Measurements from ENCODE around the gene TLCD5. TPM values are rescaled to one million over a fixed set of nuclear protein-coding genes. Genes with fewer than 3 reads are reported as not detected.

Gene TLCD5
- polyA plus RNA-seq, 2 donors: 0.55 to 0.76 TPM

DNA sequence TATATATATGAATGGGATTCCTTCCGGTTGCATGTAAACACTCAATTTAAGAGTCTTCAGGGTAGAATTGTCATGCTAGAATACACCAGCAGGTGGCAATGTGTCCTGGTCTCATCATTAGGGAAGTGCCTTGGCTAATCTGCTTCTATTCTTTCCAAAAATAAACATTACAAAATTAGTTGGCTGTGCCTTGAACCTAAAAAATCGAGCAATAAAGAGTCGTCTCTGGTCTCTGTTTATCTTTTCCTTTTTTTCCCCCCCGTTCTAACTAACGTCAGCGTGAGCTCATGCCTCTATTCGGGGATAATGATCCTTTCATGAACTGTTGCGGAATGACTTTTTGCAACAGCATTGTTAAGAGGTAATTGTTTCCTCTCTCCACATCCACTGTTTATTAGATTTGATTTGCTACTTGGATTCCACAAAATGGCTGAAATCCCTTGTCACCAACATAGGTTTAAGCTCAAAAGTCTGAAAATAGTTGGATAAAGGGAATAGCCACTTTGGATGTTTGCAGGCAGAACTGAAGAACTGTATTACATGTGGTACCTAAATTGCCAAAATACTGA, 9.9 kb downstream of the TLCD5 start:
- Histone ChIP-seq H3K27ac (ENCODE audit: low read depth in 2 of 2, low read length in 1 of 2) (peak overlapping the region; percentile 22 to 95), H3K4me1 (ENCODE audit: control insufficient read depth in 2 of 2, insufficient read depth in 2 of 2, low read length in 1 of 2) (peaks cover 0 to 8% of the 10 kb centered on the region in 2 donors), H3K36me3 (ENCODE audit: control insufficient read depth in 2 of 2, insufficient read depth in 2 of 2, low read length in 1 of 2) (peaks cover 0 to 4% of the 10 kb centered on the region in 2 donors), H3K4me3 (ENCODE audit: low read depth in 1 of 2, low read length in 2 of 2) (peak overlapping the region in 1 of 2 donors; percentile 99), H3K9me3 (ENCODE audit: control insufficient read depth in 2 of 2, insufficient read depth in 1 of 2, low read depth in 1 of 2, low read length in 1 of 2) (no peaks in the 10 kb centered on the region), H3K27me3 (ENCODE audit: control insufficient read depth in 1 of 2, insufficient read depth in 2 of 2, low read length in 2 of 2) (no peaks in the 10 kb centered on the region)
- WGBS, 2 donors: 1% methylated on average over 8 of the region's 8 CpGs

DNA sequence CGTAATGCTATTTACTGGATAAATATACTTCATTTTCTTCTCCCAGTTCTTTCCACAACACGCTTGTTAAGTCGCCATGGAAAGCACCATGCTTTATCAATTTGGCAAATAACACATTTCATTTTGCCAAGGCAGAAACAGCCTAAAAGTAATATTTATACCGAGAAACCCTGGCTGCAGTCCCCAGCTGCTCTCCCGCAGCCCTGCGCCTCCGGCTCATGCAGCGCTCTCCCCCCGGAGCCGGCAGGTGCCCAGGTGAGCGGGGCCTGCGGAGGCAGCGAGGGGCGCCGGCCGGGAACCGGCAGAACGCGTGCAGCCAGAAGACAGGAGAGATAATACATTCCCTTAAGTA, 10.4 kb downstream of the TLCD5 start:
- WGBS, 2 donors: 0 to 1% methylated on average over 19 of the region's 19 CpGs
- H3K4me3 ChIP-seq (ENCODE audit: low read depth in 1 of 2, low read length in 2 of 2): peak overlapping the region; percentile 90 to 99
- no peaks in the 10 kb centered on the region for H3K27me3 ChIP-seq (ENCODE audit: control insufficient read depth in 1 of 2, insufficient read depth in 2 of 2, low read length in 2 of 2)
- peak overlapping the region; percentile 95 for H3K27ac ChIP-seq (ENCODE audit: low read depth in 2 of 2, low read length in 1 of 2)
- H3K36me3 ChIP-seq (ENCODE audit: control insufficient read depth in 2 of 2, insufficient read depth in 2 of 2, low read length in 1 of 2): no peaks in the 10 kb centered on the region
- H3K9me3 ChIP-seq (ENCODE audit: control insufficient read depth in 2 of 2, insufficient read depth in 1 of 2, low read depth in 1 of 2, low read length in 1 of 2): no peaks in the 10 kb centered on the region
- H3K4me1 ChIP-seq (ENCODE audit: control insufficient read depth in 2 of 2, insufficient read depth in 2 of 2, low read length in 1 of 2): peaks cover 0 to 8% of the 10 kb centered on the region in 2 donors

DNA sequence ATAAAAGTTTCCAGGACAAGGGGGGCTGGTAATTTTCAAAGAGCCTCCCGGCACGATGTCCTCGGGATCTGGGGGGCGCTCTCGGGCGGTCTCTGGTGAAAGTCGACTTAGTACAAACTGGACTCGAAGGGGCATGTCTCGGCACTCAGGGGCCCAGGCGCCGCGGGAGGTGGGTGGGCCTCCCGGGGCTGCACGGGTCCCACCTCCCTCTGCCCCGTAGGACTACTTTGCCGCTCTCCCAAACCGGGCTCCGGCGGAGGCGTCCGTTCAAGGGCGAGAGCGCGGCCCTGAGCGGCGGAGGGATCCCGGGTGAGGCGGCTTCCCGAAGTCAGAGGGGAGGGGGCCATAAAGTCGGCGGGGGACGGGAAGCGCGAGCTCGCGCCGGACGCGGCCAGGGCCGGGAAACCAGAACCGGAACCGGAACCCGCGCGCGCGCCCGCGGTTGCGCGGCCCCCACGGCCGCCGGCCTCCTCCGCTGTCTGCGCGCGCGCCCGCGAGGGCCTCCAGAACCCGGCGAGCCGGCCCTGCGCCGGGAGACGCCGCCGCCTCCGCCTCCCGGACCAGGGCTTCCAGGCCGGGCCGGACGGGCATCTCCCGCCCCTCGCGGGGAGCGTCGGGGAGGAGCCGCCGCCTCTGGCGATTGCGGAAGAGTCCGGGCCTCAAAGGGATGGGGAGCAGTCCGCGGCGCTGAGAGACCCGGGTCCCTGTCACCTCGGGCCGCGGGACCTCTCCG, 11.0 kb downstream of the TLCD5 start, which contains the start of gene ARHGEF12:
ARHGEF12 (plus strand) TSS at position 506 of the 733 bp plus-strand sequence. CDS start 831 bp downstream, outside the sequence.
- 0% methylated on average over 90 to 92 of the region's 92 CpGs for whole genome bisulfite sequencing, 2 donors
- Histone ChIP-seq H3K27me3 (ENCODE audit: control insufficient read depth in 1 of 2, insufficient read depth in 2 of 2, low read length in 2 of 2) (no peaks in the 10 kb centered on the region), H3K4me1 (ENCODE audit: control insufficient read depth in 2 of 2, insufficient read depth in 2 of 2, low read length in 1 of 2) (peaks cover 0 to 6% of the 10 kb centered on the region in 2 donors)

DNA sequence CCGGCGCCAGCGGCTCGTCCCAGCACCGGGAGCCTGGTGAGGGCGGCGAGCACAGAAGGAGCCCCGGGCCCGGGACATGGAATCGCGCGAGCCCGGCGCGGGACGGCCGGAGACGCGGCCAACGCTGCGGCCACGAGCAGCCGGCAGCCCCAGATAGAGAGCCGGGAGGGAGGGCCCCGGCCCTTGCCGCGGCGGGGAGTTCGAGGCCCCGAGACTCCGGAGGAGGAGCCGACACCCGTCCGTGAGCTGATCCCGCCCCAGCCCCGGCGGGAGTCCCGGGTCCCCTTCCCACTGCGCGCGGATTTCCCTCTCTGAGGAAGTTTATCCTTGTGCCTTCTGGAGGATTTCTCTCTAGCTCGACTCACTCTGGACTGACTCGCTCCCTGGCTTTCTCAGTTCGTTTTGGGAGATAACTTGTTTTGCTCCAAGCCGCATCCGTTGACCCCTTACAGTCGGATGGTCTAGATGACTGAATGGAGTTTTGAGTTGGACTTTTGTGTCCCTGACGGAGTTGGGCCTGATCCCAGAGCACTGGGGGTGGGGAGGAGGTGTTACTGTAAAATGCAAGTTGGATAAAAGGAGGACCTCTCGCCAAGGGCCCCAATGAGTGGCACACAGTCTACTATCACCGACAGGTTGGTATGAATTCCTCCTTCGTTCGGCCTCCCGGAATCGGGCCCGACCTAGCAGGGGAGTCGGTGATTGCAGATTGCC, 11.7 kb downstream of the TLCD5 start:
- Histone ChIP-seq H3K4me1 (ENCODE audit: control insufficient read depth in 2 of 2, insufficient read depth in 2 of 2, low read length in 1 of 2) (peaks cover 0 to 2% of the 10 kb centered on the region in 2 donors), H3K4me3 (ENCODE audit: low read depth in 1 of 2, low read length in 2 of 2) (peak overlapping the region; percentile 90 to 99), H3K36me3 (ENCODE audit: control insufficient read depth in 2 of 2, insufficient read depth in 2 of 2, low read length in 1 of 2) (no peaks in the 10 kb centered on the region), H3K27me3 (ENCODE audit: control insufficient read depth in 1 of 2, insufficient read depth in 2 of 2, low read length in 2 of 2) (no peaks in the 10 kb centered on the region), H3K27ac (ENCODE audit: low read depth in 2 of 2, low read length in 1 of 2) (peak overlapping the region; percentile 95), H3K9me3 (ENCODE audit: control insufficient read depth in 2 of 2, insufficient read depth in 1 of 2, low read depth in 1 of 2, low read length in 1 of 2) (no peaks in the 10 kb centered on the region)
- 0% methylated on average over 41 to 56 of the region's 56 CpGs for WGBS, 2 donors

More for the DNA sequence above, 11.0 kb downstream of the TLCD5 start, which contains the start of gene ARHGEF12:
- Histone ChIP-seq H3K4me3 (ENCODE audit: low read depth in 1 of 2, low read length in 2 of 2) (peak within 1 kb of the TSS; percentile 90 to 99), H3K27ac (ENCODE audit: low read depth in 2 of 2, low read length in 1 of 2) (peak within 1 kb of the TSS; percentile 95), H3K36me3 (ENCODE audit: control insufficient read depth in 2 of 2, insufficient read depth in 2 of 2, low read length in 1 of 2) (no peaks in the 10 kb centered on the region), H3K9me3 (ENCODE audit: control insufficient read depth in 2 of 2, insufficient read depth in 1 of 2, low read depth in 1 of 2, low read length in 1 of 2) (no peaks in the 10 kb centered on the region)

DNA sequence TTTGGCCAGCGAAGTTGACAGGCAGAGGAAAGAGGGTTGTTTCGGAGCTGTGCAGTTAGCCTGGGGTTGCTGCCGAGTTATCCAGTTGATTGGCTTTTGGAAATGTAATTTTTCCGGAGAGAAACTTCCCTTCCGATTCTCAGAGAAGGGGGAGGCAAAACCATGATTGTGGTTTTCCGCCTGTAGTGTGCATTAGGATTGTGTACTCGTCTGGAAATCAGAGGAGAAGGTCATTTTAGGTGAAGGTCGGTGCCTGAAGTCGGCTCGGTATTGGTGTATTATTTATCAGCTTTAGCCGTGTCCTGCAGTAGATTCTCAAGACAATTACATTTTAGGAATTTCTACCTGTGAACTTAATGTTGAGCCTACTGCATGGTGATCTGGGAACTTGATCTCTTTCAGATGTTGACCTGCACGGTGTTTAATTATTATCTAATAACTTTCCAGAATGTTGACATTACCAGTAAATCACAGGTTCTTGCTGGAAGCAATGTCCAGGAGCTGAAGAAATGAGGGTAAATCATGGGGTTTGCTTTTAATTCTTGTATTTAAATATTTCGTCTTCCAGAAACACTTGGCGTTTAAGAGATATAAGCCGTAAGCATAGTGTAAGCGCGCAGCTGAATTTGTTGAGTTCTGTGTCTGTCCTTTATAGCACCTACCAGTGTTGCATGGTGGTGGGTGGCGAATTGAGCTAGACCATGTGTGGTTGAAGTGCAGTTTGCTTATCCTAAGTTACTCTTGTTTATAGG, 12.4 kb downstream of the TLCD5 start:
- 8 to 11% methylated on average over 18 of the region's 18 CpGs for WGBS, 2 donors
- H3K27me3 ChIP-seq (ENCODE audit: control insufficient read depth in 1 of 2, insufficient read depth in 2 of 2, low read length in 2 of 2): no peaks in the 10 kb centered on the region
- no peaks in the 10 kb centered on the region for H3K4me1 ChIP-seq (ENCODE audit: control insufficient read depth in 2 of 2, insufficient read depth in 2 of 2, low read length in 1 of 2)
- H3K36me3 ChIP-seq (ENCODE audit: control insufficient read depth in 2 of 2, insufficient read depth in 2 of 2, low read length in 1 of 2): no peaks in the 10 kb centered on the region
- H3K27ac ChIP-seq (ENCODE audit: low read depth in 2 of 2, low read length in 1 of 2): peak overlapping the region; percentile 95
- H3K4me3 ChIP-seq (ENCODE audit: low read depth in 1 of 2, low read length in 2 of 2): peak overlapping the region; percentile 90 to 99
- no peaks in the 10 kb centered on the region for H3K9me3 ChIP-seq (ENCODE audit: control insufficient read depth in 2 of 2, insufficient read depth in 1 of 2, low read depth in 1 of 2, low read length in 1 of 2)

DNA sequence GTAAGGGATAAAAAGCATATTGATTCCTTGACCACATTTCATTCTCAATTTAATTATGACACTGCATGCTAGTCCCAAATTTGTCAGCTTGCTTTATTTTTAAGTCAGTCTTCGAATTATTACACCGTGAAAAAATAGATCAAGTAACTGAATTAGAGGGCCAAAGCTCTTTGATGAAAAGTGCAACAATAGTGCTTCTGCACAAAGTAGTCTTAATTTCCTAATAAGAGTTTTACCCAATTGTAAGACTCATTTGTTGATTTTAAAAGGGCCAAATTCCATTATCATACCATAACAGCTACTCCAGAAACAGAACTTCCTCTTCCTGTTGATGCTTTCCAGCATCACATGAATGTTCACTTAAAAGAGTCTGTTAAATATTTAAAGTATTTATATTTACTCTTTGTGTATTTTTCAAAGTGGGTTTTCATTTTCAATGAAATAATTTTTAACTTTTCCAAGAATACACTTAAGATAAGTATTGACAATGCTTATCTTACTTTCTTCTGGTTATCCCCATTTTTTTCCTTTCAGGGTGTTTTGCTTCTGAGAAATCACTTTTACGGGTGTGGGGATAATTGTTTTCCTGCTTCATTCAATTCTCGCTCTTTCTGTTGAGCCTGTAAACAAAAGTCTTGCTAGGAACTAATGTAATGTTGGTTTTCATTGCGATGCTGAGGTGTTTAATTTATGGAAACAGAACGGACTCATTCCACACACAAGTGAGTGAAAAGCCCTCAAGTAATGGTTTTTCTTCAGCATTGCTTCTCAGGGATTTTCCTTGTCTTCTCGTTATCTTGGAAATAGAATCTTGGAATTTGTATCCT, 13.2 kb downstream of the TLCD5 start:
- Histone ChIP-seq H3K4me3 (ENCODE audit: low read depth in 1 of 2, low read length in 2 of 2) (peak overlapping the region; percentile 44 to 99), H3K27me3 (ENCODE audit: control insufficient read depth in 1 of 2, insufficient read depth in 2 of 2, low read length in 2 of 2) (no peaks in the 10 kb centered on the region), H3K4me1 (ENCODE audit: control insufficient read depth in 2 of 2, insufficient read depth in 2 of 2, low read length in 1 of 2) (no peaks in the 10 kb centered on the region), H3K9me3 (ENCODE audit: control insufficient read depth in 2 of 2, insufficient read depth in 1 of 2, low read depth in 1 of 2, low read length in 1 of 2) (no peaks in the 10 kb centered on the region), H3K36me3 (ENCODE audit: control insufficient read depth in 2 of 2, insufficient read depth in 2 of 2, low read length in 1 of 2) (no peaks in the 10 kb centered on the region), H3K27ac (ENCODE audit: low read depth in 2 of 2, low read length in 1 of 2) (peak overlapping the region; percentile 34 to 57)
- WGBS, 2 donors: 17 to 20% methylated on average over 7 of the region's 7 CpGs

DNA sequence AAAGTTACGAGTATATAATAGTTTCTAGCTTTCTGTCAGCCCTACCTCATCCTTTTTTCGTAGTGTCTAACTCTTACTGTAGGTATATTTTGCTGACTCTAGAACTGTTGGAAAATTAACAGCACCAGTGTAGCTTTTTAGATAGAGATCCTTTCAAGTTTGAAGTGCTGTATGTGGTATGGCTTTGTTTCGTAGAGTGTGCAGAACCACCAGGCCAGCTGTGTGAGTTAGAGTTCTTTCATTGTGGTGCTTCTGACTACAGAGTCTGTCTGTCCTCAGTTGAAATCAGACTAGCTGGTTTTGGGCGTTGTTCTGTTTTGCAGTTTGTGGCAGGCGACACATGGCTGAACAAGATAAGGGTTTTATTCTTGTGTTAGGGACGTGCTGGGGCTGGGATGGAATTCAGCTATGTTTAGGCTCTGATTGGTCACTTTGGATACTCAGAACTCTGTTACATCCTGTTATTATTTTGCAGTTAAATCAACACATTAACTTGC, 14.3 kb downstream of the TLCD5 start:
- Histone ChIP-seq H3K36me3 (ENCODE audit: control insufficient read depth in 2 of 2, insufficient read depth in 2 of 2, low read length in 1 of 2) (no peaks in the 10 kb centered on the region), H3K27ac (ENCODE audit: low read depth in 2 of 2, low read length in 1 of 2) (peak overlapping the region; percentile 3 to 76), H3K9me3 (ENCODE audit: control insufficient read depth in 2 of 2, insufficient read depth in 1 of 2, low read depth in 1 of 2, low read length in 1 of 2) (no peaks in the 10 kb centered on the region), H3K4me3 (ENCODE audit: low read depth in 1 of 2, low read length in 2 of 2) (peak overlapping the region in 1 of 2 donors; percentile 43), H3K4me1 (ENCODE audit: control insufficient read depth in 2 of 2, insufficient read depth in 2 of 2, low read length in 1 of 2) (no peaks in the 10 kb centered on the region), H3K27me3 (ENCODE audit: control insufficient read depth in 1 of 2, insufficient read depth in 2 of 2, low read length in 2 of 2) (no peaks in the 10 kb centered on the region)
- WGBS, 2 donors: 15 to 16% methylated on average over 6 of the region's 6 CpGs

DNA sequence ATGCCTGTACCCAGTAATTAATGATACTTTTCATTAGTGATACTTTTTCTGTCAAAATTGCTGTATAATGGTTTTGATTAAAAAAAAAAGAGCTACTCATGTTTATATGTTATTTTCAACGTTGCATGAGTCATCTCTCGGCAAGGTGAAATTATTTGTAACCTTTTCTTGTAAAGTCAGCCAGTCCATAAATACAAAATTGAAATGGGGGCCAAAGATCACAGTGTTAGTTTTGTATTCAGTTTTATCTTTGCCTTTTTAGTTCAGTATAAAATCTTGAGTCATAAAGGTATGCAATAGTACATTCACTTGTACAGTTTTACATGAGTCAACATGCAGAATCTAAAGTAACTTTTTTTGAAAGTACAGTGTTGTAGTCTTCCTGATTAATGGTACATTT, 15.4 kb downstream of the TLCD5 start:
- no peaks in the 10 kb centered on the region for H3K9me3 ChIP-seq (ENCODE audit: control insufficient read depth in 2 of 2, insufficient read depth in 1 of 2, low read depth in 1 of 2, low read length in 1 of 2)
- H3K27me3 ChIP-seq (ENCODE audit: control insufficient read depth in 1 of 2, insufficient read depth in 2 of 2, low read length in 2 of 2): no peaks in the 10 kb centered on the region
- no peak overlapping the region for H3K27ac ChIP-seq (ENCODE audit: low read depth in 2 of 2, low read length in 1 of 2)
- no peaks in the 10 kb centered on the region for H3K36me3 ChIP-seq (ENCODE audit: control insufficient read depth in 2 of 2, insufficient read depth in 2 of 2, low read length in 1 of 2)
- no peak overlapping the region for H3K4me3 ChIP-seq (ENCODE audit: low read depth in 1 of 2, low read length in 2 of 2)
- H3K4me1 ChIP-seq (ENCODE audit: control insufficient read depth in 2 of 2, insufficient read depth in 2 of 2, low read length in 1 of 2): no peaks in the 10 kb centered on the region
- WGBS, 2 donors: 15 to 17% methylated on average over 2 of the region's 2 CpGs

Measured in esophagus (tissue), 2 donors.